KMS-11 (cell line): ENCODE data around the gene GTSE1.

Experiments
- H2AFZ ChIP-seq: fragments of 200-600 bp; sonication (generic); 2 replicates; pipeline ENCODE4 v1.6.1; 2016; ENCODE audit warnings: antibody characterized with exemption, mixed run types, low read depth
- H3K27ac ChIP-seq: fragments of 200-600 bp; sonication (generic); 2 replicates; pipeline ENCODE4 v1.6.1; 2016; ENCODE audit warnings: mild to moderate bottlenecking, mixed run types
- H3K27me3 ChIP-seq: fragments of 200-600 bp; sonication (generic); 2 replicates; pipeline ENCODE4 v1.6.1; 2017; ENCODE audit warnings: mild to moderate bottlenecking, low read depth, mixed run types, moderate library complexity; ENCODE audit not compliant: insufficient read depth
- H3K36me3 ChIP-seq: fragments of 200-600 bp; sonication (generic); 2 replicates; pipeline ENCODE4 v1.6.1; 2017; ENCODE audit warnings: mild to moderate bottlenecking, mixed run types; ENCODE audit not compliant: insufficient read depth
- H3K4me1 ChIP-seq: fragments of 200-600 bp; sonication (generic); 2 replicates; pipeline ENCODE4 v1.6.1; 2016; ENCODE audit warnings: mild to moderate bottlenecking, low read depth, mixed run types; ENCODE audit not compliant: poor library complexity, severe bottlenecking
- H3K4me2 ChIP-seq: fragments of 200-600 bp; sonication (generic); 2 replicates; pipeline ENCODE4 v1.7.0; 2016; ENCODE audit warnings: mild to moderate bottlenecking, mixed run types
- H3K4me3 ChIP-seq: fragments of 200-600 bp; sonication (generic); IDR thresholded peaks from 2 replicates; pipeline ENCODE4 v1.6.1; 2017; ENCODE audit warnings: low read depth, low read length, mixed read lengths; ENCODE audit not compliant: insufficient read depth
- H3K79me2 ChIP-seq: fragments of 200-600 bp; sonication (generic); 2 replicates; pipeline ENCODE4 v1.6.1; 2016; ENCODE audit warnings: low read depth, mixed run types; ENCODE audit not compliant: insufficient read depth
- H3K9ac ChIP-seq: fragments of 200-600 bp; sonication (generic); 2 replicates; pipeline ENCODE4 v1.6.1; 2016; ENCODE audit warnings: mild to moderate bottlenecking, mixed run types
- H4K20me1 ChIP-seq: fragments of 200-600 bp; sonication (generic); 2 replicates; pipeline ENCODE4 v1.6.1; 2016; ENCODE audit warnings: mild to moderate bottlenecking, mixed run types; ENCODE audit not compliant: insufficient read depth
- TF ChIP-seq, protein P1 (sequence below): fragments of 200-600 bp; sonication (generic); conservative IDR thresholded peaks from 2 replicates; pipeline ENCODE4 v1.6.1; 2017; ENCODE audit warnings: low read depth, mild to moderate bottlenecking, antibody characterized with exemption, low read length, moderate library complexity, mixed read lengths

The GTSE1 gene

DNA sequence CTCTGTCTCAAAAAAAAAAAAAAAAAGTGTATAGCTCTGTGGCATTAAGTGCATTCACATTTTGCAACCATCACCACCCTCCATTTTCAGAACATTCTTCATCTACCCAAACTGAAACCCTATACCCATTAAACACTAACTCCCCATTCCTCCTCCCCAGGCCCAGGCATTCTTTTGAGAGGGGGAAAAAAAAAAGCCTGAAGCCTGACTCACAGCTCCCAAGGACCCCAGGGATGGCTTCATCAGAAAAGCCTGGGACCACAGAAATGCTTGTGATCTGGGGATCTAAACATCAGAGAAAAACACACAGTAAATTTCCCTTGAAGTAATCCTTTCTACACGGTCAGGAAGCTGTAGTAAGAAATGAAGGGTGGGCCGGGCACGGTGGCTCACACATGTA lies 10.7 kb upstream of the GTSE1 start:
- Histone ChIP-seq H4K20me1 (no peaks in the 10 kb centered on the region), H3K36me3 (no peaks in the 10 kb centered on the region), H3K4me2 (no peak overlapping the region), H3K27ac (no peak overlapping the region), H3K27me3 (no peaks in the 10 kb centered on the region), H3K4me3 (no peak overlapping the region), H3K79me2 (no peaks in the 10 kb centered on the region), H3K9ac (no peak overlapping the region), H2AFZ (no peak overlapping the region), H3K4me1 (no peaks in the 10 kb centered on the region)
- TF ChIP-seq, protein P1, sequence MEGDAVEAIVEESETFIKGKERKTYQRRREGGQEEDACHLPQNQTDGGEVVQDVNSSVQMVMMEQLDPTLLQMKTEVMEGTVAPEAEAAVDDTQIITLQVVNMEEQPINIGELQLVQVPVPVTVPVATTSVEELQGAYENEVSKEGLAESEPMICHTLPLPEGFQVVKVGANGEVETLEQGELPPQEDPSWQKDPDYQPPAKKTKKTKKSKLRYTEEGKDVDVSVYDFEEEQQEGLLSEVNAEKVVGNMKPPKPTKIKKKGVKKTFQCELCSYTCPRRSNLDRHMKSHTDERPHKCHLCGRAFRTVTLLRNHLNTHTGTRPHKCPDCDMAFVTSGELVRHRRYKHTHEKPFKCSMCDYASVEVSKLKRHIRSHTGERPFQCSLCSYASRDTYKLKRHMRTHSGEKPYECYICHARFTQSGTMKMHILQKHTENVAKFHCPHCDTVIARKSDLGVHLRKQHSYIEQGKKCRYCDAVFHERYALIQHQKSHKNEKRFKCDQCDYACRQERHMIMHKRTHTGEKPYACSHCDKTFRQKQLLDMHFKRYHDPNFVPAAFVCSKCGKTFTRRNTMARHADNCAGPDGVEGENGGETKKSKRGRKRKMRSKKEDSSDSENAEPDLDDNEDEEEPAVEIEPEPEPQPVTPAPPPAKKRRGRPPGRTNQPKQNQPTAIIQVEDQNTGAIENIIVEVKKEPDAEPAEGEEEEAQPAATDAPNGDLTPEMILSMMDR = no peak

DNA sequence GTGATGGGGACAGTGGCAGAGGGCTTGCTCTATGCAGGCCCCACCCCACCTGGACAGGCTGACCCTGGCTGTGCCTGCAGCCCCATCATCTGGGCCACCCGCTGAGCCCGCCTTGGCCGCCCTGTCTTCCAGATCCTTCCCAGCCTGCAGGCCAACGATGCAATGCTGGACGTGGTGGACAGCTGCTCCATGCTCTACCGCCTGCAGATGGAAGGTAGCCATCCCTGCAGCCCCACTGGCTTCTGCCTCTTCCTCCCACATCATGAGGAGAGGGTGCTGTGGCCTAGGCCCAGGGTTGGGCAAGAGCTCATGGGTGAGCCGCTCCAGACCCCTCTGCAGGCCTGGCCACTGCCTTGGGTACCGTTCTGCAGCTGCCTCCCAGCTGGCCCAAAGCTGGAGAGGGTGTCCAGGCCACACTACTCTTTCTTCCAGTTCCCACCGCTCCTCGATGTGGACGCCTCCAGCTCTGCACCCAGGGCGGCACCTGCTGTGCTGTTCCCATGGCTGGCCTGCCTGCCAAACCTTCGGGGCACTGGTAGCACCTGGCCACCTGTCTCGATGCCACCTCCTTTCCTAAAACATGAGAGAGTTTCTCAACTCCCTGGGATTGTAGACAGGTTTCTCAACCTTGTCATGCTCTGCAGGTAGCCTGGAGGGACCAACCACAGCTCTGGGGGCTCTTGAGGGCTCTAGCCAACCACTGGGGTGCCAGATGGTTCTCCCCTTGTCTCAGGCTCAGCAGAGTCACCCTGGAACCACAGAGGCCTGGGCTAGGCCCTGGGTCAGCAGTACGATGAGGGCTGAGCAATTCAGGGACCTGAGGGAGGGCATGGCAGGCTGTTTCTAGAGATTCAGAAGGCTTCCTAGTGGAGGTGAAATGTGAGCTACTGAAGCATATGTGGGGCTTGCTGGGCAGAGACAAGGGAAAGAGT lies 9.5 kb upstream of the GTSE1 start:
- no peak overlapping the region for H3K27ac ChIP-seq
- no peak overlapping the region for H2AFZ ChIP-seq
- H3K4me2 ChIP-seq = no peak overlapping the region
- H3K9ac ChIP-seq = no peak overlapping the region
- TF ChIP-seq, protein P1 = no peak
- H3K4me3 ChIP-seq = no peak overlapping the region
- H3K27me3 ChIP-seq = no peaks in the 10 kb centered on the region
- H3K4me1 ChIP-seq = no peaks in the 10 kb centered on the region
- H4K20me1 ChIP-seq = no peaks in the 10 kb centered on the region
- H3K79me2 ChIP-seq = no peaks in the 10 kb centered on the region
- H3K36me3 ChIP-seq = no peaks in the 10 kb centered on the region

DNA sequence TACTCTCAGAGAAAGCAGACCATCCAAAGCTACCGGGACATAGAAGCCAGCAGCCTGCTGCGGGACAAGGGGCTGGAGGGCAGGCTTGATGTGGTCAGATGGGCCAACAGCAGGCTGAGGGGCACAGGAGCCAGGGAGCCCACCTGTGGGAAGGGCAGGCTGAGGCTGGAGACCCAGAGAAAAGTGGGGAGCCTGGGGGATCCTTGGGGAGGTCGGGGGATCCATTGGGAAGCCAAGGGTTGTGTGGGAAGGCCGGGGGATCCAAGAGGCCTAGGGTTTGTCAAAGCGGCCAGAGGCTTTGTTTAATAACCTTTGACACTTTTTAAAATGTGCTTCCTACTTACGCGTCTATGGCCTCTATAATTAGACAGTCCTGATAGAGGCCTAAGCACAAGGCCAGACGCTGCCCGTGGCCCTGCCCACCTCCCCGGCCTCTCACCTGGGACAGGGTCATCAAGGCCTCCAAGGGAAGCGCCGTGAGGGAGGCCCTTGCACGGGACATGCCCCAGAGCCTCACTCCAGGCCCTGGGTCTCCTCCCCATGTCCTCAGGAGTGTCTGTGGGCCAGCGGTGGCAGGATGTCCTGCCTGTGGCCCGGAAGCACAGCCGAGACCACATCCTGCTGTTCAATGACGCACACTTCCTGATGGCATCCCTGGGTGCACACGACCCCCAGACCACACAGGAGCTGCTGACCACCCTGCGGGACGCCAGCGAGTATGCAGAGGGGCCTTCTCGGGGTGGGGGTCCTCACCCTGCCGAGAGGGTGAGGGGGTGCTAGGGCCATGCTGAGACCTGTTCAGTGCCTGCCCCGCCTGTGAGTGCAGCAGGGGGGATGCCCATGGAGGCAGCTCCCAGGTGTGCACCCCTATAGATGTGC lies 8.6 kb upstream of the GTSE1 start:
- H4K20me1 ChIP-seq = no peaks in the 10 kb centered on the region
- no peak overlapping the region for H2AFZ ChIP-seq
- no peak overlapping the region for H3K4me3 ChIP-seq
- no peaks in the 10 kb centered on the region for H3K79me2 ChIP-seq
- H3K27me3 ChIP-seq = no peaks in the 10 kb centered on the region
- no peaks in the 10 kb centered on the region for H3K36me3 ChIP-seq
- H3K27ac ChIP-seq = no peak overlapping the region
- TF ChIP-seq, protein P1 = no peak
- no peak overlapping the region for H3K4me2 ChIP-seq
- no peak overlapping the region for H3K9ac ChIP-seq
- H3K4me1 ChIP-seq = peaks cover 5% of the 10 kb centered on the region

DNA sequence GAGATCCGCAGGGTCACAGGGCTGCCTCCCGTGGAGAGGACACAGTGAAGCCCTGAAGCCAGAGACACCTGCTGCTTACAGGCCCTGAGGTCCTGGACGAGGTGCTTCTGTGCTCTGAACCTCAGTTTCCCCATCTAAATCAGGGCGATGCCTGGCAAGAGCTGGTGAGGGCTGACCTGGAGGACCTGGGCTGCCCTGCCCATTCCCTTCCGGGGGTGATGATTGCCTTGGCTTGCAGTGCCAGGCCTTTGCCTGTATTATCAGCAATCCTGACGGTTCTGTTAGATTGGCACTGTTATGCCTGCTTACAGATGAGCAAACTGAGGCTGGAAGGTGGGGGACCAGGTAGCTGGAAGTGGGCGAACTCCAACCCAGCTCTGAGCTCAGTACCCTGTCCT lies 7.8 kb upstream of the GTSE1 start:
- Histone ChIP-seq H3K9ac (no peak overlapping the region), H3K27me3 (no peaks in the 10 kb centered on the region), H3K4me3 (no peak overlapping the region), H3K4me2 (no peak overlapping the region), H3K36me3 (no peaks in the 10 kb centered on the region), H3K4me1 (peaks cover 13% of the 10 kb centered on the region), H2AFZ (no peak overlapping the region), H4K20me1 (no peaks in the 10 kb centered on the region), H3K27ac (no peak overlapping the region), H3K79me2 (no peaks in the 10 kb centered on the region)
- TF ChIP-seq, protein P1 = no peak
